GM12891 (cell line): ENCODE data around the gene CISH.

ENCODE experiments used
- DNase-seq: peaks from one replicate; pipeline ENCODE4 v3.0.0; 2011; ENCODE audit warnings: low spot score; ENCODE audit not compliant: insufficient read length
- FAIRE-seq: peaks from 2 replicates; lab custom pipeline; 2011; peaks lifted over from hg19 to GRCh38; lab: Jason Lieb, UNC
- PAX5 ChIP-seq: IDR thresholded peaks from 2 replicates; pipeline ENCODE4 v1.6.1; 2011; ENCODE audit warnings: low read length, moderate library complexity, mild to moderate bottlenecking; ENCODE audit not compliant: insufficient read depth, severe bottlenecking
- POLR2A ChIP-seq: IDR thresholded peaks from 2 replicates; pipeline ENCODE4 v1.6.1; 2011; ENCODE audit warnings: low read depth, low read length, control low read depth
- POLR2AphosphoS5 ChIP-seq: IDR thresholded peaks from 2 replicates; pipeline ENCODE4 v1.6.1; 2011; ENCODE audit warnings: low read depth, low read length, control low read depth
- POU2F2 ChIP-seq: IDR thresholded peaks from 2 replicates; pipeline ENCODE4 v1.6.1; 2011; ENCODE audit warnings: low read depth, mild to moderate bottlenecking, control low read depth, low read length, moderate library complexity
- SPI1 ChIP-seq: IDR thresholded peaks from 2 replicates; pipeline ENCODE4 v1.6.1; 2011; ENCODE audit warnings: low read depth, low read length, control low read depth
- TAF1 ChIP-seq: IDR thresholded peaks from 2 replicates; pipeline ENCODE4 v1.6.1; 2011; ENCODE audit warnings: low read depth, low read length, control low read depth

CISH gene

DNA sequence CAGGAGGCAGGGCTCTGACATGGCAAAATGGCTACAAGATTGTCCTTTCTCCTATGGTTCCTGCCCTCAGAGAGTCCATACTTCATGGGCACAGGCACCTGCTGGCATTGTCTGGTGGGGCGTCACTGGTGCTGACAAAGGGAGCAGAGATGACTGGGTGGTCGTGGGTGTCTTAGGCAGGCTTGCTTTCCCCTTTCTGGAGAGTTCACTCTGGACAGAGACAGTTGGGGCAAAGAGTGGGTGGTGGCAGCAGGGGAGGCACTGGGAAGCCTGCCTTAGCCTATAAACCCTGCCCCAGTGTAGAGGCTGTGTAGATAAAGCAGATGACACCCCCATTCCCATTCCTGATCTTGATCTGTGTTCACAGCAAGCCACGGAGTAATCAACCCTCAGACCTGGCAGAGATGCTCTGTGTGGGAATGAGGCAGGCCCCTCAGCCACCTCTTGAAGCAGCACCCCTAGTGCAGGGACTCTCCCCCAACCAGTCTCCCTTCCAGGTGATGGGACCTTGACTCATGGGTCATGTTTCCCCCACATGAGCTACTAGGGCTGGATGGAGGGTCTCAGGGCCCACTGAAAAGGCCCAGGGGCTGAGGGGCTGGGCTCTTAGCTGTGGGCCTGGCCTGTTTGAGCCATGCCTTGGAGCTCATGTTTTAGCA, 42.5 kb upstream of the CISH start:
- no peak for TF ChIP-seq SPI1
- no peak for TF ChIP-seq POU2F2
- TF ChIP-seq TAF1, result no peak
- TF ChIP-seq PAX5, result no peak
- FAIRE-seq (no peak), DNase-seq (no peak)

DNA sequence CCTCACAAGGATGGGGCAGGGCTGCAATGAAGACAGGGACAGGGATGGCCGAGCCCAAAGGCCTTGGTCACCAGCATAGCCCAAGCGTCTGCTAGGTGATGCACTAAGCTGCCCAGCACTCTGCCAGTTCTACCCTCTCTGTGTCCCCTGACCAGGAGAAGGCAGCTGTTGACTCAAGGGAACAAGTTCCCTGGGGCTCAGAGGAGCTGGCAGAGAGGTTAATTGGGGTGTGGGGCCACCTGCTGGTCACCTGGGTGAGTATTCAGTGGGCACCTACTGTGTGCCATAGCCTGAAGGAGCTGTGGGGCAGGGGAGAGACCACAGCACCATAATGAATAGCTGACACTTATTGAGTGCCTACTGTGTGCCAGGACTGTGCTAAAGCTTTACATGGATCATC, 41.1 kb upstream of the CISH start:
- FAIRE-seq (peak; percentile 68), DNase-seq (peak; percentile 36)
- no peak for TF ChIP-seq POLR2AphosphoS5
- no peak for TF ChIP-seq SPI1
- no peak for TF ChIP-seq POU2F2

DNA sequence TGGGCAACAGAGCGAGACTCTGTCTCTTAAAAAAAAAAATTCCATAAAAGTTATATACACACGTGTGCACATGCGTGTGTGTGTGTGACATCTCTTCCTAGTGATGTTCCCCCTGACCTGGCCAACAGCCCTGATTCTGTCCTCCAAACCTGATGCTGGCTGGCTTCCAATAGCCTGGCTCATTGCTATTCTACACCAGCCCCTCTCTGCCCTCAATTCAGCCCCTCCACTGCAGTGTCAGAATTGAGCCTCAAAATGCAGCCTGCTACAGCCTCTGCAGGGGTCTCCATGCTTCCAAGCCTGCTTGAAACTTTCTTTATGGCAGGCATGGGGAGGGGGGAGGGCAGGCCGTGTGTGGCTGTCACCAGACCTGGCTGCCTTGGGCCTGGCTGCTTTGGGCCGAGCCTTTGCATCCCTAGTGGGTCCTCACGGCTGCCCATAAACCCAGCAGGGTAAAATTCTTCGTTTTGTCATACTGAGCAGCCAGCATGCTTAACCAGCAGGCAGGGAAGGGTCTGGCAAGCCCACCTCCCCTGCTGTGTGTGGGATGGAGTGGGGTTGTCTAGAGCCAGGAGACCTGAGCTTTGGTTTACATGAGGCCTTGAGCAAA, 40.5 kb upstream of the CISH start:
- FAIRE-seq (no peak), DNase-seq (no peak)
- no peak for TF ChIP-seq POLR2AphosphoS5
- TF ChIP-seq POLR2A, result no peak
- TF ChIP-seq POU2F2, result no peak
- TF ChIP-seq SPI1, result no peak
- no peak for TF ChIP-seq TAF1
- TF ChIP-seq PAX5, result no peak

DNA sequence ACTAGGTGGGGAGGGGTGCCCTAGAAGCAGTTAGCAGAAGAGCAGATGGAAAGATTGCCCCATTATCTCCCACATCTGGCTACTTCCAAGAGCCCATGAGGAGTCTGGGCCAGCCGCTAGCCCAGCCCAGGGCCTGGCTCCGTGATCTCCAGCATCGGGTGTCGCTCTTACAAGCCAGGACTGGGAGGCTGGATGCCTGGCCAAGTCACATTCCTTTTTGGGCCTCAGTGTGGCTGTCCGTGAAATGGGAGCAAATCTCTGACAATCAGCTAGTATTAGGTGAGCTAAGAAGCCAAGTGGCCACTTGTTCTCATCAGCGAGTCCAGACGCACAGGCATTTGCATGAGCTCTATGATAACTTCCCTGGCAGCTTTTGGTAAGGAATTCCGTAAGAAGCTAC, 39.9 kb upstream of the CISH start:
- FAIRE-seq, result no peak
- no peak for DNase-seq
- TF ChIP-seq SPI1, result no peak
- no peak for TF ChIP-seq POU2F2
- TF ChIP-seq POLR2A, result no peak
- no peak for TF ChIP-seq TAF1
- no peak for TF ChIP-seq POLR2AphosphoS5
- TF ChIP-seq PAX5, result no peak

DNA sequence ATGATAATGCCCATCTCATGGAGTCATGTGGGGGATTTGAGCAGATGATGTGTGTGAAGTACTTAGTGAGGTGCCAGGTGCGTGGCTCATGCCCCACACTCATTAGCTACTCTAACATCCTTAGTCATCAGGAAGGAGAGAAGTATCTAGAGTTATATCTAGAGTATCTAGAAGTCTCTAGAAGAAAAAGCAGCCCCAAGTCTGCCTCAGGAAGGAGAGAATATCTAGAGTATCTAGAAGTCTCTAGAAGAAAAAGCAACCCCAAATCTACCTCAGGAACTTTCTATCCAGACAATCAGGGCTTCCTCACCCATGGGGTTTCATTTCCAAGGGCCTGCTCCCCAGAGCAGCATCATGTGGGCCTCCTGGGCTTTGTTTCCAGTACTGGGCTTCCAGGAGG, 38.4 kb upstream of the CISH start:
- TF ChIP-seq SPI1 (no peak), TAF1 (no peak), POLR2AphosphoS5 (no peak), PAX5 (no peak), POLR2A (no peak), POU2F2 (no peak)
- no peak for FAIRE-seq

DNA sequence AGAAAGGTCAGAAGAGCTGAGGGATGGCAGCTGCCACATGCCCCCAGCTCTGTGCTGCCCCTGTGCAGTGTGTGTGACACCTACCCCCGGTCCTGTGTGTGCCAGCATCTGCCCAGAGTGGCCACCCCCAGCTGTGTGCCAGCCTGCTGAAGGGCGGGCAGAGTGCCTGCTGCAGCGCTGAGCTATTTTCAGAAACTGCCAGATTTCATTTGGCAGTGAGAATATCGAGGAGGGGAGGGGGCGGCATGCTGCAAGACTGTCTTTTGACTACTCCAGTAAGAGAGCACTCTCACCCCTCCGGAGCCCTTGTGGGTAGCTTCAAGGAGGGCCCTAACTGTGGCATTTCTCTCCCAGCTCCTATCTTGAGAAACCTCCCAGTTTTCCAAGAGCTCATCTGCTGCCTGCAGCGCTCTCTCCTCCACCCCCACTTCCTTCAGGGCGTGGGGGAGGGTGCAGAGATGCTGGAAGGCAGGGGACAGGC, 37.9 kb upstream of the CISH start:
- no peak for DNase-seq
- TF ChIP-seq POLR2AphosphoS5, result no peak
- no peak for TF ChIP-seq TAF1
- TF ChIP-seq POU2F2, result no peak
- TF ChIP-seq SPI1, result no peak
- no peak for TF ChIP-seq PAX5
- TF ChIP-seq POLR2A, result no peak
- FAIRE-seq, result no peak

More for the DNA sequence above, 38.4 kb upstream of the CISH start:
- no peak for DNase-seq

DNA sequence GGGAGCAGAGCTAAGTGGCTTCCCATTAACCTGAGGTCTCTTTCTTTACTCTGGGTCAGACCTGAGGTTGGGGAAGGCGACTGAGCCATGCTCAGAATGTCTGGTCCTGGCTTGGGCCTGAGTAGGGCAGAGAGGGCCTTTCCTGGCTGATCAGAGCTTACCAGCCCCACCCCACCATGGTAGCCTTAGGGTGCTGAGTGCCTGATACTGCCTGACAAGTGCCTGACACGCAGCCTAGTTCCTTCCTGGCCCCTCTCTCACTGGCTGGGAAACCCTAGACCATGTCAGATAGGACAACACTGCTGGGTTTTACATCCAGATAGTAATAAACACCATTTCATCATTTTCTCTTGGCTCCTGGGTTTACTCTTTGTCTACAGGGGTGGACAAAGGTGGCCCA, 37.4 kb upstream of the CISH start:
- DNase-seq, result no peak
- no peak for TF ChIP-seq POLR2AphosphoS5
- no peak for TF ChIP-seq POLR2A
- no peak for TF ChIP-seq SPI1
- TF ChIP-seq PAX5, result no peak
- TF ChIP-seq POU2F2, result no peak
- no peak for TF ChIP-seq TAF1
- FAIRE-seq, result no peak

DNA sequence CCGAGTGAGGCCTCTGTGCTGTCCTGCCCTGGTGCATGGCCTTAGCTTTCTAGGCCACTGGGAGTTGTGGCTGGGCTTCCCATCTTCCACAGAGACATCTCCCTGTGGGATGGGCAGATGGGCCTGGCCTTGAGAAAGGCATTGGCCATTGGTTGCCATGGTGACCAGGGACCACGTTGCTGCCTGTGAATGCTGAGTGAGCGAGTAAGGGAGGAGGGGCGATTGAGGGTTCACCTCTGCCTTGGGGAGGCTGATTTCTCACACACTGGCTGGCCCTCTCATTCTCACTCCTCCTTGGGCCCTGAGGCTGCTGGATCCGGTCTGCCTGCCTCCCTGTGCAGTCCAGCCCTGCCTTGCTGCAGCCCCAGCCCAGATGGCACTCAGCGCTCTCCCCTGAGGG, 36.7 kb upstream of the CISH start:
- DNase-seq (no peak), FAIRE-seq (no peak)
- TF ChIP-seq POLR2A (no peak), TAF1 (no peak), POU2F2 (no peak), POLR2AphosphoS5 (no peak), SPI1 (no peak), PAX5 (no peak)

DNA sequence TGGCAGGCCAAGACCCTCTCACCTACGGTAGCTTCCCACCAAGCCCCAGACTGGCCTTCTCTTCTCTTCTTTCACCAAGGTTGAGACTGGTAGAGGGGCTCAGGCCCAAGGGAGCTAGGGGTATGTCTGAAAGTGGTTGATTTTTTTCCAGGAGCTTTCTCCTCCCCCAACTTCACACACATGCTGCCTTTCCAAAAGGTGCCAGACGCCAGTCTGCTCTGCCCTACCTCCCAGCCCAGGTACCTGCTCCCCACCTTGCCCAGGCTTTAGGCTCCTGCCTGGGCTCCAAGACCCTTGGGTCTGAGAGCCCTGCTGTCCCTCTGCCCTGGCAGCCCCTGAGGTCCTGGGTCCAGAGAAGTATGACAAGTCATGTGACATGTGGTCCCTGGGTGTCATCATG, 33.8 kb upstream of the CISH start:
- TF ChIP-seq PAX5 (no peak), SPI1 (no peak), POU2F2 (no peak), POLR2A (no peak), TAF1 (no peak), POLR2AphosphoS5 (no peak)
- DNase-seq, result no peak
- FAIRE-seq, result no peak

DNA sequence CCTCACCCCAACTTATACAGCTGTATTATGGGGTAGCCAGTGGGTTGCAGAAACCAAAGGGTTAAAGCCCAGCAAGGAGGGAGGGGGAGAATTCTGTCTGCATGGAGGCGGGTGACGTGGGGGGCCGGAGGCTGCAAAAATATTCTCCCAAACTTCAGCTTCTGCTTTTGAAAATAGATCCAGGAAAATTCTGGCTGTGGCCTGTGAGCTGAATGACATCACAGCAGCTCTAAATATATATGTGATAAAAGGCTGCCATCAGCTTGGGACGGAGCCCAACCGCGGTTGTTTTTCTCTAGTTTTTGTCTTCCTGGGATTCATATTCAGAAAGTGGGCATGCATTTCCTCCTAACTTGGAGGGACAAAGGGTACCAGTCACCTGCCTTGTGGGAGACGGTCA, 33.0 kb upstream of the CISH start:
- DNase-seq (no peak), FAIRE-seq (no peak)
- no peak for TF ChIP-seq SPI1
- TF ChIP-seq POLR2AphosphoS5, result no peak
- no peak for TF ChIP-seq PAX5
- no peak for TF ChIP-seq POU2F2
- TF ChIP-seq TAF1, result no peak
- TF ChIP-seq POLR2A, result no peak
